Umbilical cord (tissue), 2 donors: Measurements from ENCODE around the gene PPFIA2. TPM values are rescaled to one million over a fixed set of nuclear protein-coding genes. Genes with fewer than 3 reads are reported as not detected.

Source experiments
- DNase-seq: peaks from one replicate; pipeline ENCODE4 v3.0.0-alpha.2; 2015; ENCODE audit warnings: low spot score
- total RNA-seq: library from RNA; depleted of rRNA; stranded (reverse); fragments of >200 nt; gene quantifications from one replicate; pipeline ENCODE4 v1.2.3, GENCODE V29; 2014; ENCODE audit warnings: low replicate concordance; ENCODE audit not compliant: insufficient read depth

Gene PPFIA2
- total RNA-seq, 1 donor from 2014 or later: 20.5 TPM

DNA sequence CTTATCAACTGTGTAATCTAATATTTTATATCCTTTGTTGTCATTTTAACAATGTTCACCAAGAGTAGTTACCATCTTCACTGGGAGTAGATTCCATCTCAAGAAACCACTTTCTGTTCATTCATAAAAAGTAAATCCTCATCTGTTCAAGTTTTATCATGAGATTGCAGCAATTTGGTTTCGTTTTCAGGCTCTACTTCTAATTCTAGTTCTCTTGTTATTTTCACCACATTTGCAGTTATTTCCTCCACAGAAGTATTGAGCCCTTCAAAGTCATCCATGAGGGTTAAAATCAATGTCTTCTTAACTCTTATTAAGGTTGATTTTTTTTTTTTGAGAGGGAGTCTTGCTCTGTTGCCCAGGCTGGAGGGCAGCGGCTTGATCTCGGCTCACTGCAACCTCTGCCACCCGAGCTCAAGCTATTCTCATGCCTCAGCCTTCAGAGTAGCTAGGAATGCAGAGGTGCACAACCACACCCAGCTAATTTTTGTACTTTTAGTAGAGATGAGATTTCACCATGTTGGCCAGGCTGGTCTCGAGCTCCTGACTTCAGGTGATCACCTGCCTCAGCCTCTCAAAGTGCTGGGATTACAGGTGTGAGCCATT lies 404.7 kb downstream of the PPFIA2 start:
- DNase-seq: no peak

DNA sequence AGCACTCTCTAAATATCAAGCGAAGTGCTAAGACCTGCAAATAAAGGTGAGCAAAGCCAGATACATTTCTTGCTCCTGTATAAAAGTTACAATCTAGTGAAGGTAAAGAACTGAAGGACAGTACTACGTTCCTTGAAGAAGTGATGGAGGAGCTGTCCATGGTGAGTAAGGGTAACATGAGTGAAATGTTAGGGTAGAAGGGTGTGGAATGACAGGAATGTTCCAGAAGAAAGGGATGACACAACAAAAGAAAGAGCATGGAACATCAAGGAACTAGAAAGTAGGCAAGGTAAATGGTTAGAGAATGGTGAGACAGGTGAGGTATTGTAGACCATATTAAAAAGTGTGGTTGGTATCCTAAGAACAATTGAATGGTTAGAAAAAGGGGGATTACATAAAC lies 408.8 kb downstream of the PPFIA2 start:
- no peak for DNase-seq

DNA sequence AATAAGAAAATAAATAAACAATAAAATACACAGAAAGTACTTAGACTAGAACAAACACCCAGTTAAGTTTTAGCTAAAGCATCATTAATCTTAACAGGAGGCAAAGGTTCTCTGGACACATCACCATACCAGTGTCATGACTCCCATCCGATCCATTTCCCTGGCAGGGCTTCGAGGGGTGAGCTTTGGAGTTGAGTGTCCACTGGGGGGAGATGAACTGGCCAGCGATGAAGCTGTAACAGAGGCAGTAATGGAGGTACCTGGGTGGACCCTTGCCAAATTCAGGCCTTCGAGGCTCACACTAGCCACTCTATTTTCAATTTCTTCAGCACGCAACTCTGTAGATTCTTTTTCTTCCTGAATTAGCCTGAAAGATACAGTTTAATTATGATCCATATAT lies 411.7 kb downstream of the PPFIA2 start:
- DNase-seq: no peak

DNA sequence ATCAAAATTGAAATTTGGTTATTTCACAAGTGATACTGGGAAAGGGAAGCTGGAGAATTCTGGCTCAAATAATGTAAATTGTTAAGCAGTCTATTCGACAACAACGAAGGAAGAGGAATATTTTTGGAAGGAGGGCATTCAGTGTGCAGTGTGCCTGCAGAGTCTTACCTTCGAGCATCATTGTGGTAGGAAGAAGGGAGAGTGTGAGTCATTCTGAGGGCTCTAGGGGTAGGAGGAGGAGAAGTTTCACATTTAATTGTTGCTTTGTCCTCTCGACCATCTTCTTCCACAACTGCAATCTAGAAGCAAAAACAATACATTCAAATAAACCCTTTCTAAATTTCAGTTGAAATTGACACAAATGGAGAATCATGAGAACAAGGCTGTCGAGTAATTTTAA lies 418.2 kb downstream of the PPFIA2 start:
- DNase-seq: no peak

DNA sequence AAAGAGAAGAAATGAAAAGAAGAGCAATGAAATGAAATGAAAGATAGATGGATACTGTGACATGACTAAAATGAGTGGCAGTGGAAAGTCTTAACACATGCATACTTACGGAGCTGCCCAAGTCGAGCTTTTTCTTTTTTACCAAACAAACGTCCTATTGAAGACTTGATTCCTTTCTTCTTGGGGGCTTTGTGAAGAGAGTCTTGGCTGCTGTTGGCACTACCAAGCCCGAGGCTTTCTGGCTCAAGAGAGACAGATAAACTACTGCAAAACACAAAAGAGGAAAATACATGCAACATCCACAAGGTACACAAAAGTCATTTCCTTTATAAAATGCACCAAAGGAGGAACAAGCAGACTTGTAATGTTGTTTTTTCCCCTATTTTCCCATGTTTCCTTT lies 420.1 kb downstream of the PPFIA2 start:
- DNase-seq: no peak

DNA sequence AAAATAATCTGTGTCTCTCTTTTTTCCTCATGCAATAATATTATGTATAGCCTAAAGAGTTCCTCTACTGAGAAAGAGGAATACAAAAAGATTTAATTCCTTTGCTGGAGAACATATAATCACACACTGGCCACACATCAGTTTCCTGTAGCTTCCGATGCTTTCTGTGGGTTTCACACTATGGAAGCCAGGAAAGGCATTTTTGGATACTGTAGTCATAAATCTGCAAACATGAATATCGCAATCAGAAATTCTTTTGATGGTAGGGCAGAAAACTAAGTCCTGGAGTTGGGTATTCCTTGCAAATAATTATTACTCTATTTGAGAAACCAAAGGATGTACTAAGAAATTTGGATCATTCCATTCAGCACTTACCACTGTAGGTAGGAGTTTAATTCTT lies 421.3 kb downstream of the PPFIA2 start:
- DNase-seq: no peak

DNA sequence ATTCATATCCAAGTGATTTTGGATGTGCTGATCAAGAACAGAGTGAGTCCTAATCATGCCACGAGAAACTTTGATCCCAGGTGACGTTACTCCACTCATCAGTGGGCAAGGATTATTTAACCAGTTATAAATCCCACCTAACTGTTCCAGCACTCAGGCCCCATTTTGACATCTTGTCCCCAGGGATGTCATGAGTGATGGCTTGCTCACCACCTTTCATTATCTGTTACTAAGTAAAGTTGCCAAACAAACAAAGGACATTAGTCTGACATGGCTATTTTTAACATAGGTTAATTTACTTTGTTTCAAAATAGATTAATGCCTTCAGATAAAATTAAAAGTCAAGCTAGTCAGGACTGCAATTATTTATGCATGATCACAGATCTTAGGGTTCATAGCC lies 425.3 kb downstream of the PPFIA2 start:
- DNase-seq: no peak

DNA sequence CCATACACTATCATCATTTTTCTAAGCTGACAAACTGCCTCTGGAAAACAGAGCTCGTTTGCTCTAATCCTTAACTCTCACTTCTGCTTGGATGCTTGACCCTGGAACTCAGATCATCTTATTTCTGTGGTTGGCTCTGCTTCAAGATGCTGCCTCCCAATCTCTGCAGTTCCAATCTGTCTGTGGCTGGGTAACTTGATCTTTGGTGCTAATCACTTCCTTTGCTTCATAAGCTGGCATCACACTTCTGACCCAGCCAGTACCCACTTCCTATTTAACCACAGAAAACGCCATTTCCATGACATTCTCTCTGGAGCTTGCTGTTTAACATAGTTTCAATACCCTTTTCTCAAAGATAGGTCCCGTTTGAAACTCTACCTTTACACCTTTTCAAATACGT lies 427.1 kb downstream of the PPFIA2 start:
- DNase-seq: no peak

DNA sequence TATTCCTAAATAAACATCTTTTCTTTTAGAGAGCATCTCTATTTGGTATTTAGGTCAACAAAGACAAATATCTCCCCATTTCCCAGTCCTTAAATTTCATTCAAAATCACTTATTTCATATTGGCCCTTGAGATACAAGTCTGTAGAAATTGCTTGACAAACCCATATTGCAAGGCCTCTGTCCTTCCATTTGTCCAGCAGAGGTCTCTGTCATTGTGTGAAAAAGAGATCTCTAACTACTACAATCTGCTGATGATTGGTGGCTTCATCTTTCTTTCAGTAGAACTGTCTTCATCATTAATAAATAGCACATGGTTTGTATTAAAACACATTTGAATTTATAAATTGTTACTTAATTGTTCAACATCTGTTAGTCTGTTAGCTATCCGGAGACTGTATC lies 428.7 kb downstream of the PPFIA2 start:
- DNase-seq: no peak

DNA sequence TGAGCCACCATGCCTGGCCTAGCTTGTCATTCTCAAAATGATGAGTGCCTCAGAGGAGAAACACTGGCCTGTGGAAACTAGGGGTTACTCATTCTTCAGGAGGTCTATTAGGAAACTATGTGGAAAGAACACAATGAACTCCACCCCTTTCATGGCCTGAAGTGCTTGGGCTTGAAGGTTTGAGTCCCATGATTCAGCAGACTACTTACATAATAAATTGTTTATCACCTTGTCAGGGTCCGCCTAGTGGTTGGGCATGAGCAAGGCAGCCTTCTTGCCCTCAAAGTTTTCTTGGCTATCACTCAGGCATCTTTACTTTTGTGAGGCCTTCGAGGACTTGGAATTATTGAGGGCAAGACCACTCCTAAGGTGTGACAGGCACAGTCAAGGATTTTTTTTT lies 430.1 kb downstream of the PPFIA2 start:
- DNase-seq: no peak

DNA sequence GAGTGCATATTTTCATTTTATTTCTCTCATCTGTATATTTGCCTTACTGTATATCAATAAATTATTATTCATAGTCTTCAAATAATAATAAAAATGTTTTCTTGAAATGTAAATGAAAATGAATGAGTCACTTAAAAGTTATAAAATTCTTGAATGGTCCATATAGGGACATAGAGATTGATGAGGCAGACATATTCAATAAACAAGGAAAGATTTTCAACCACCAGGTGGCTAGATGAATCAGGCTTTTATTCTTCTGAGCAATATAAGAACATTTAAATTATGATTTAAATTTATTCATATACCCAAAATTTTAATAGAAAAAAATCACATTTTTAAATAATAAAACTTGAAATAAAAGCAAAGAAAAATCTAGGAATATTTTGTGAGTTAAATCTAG lies 431.7 kb downstream of the PPFIA2 start:
- no peak for DNase-seq

DNA sequence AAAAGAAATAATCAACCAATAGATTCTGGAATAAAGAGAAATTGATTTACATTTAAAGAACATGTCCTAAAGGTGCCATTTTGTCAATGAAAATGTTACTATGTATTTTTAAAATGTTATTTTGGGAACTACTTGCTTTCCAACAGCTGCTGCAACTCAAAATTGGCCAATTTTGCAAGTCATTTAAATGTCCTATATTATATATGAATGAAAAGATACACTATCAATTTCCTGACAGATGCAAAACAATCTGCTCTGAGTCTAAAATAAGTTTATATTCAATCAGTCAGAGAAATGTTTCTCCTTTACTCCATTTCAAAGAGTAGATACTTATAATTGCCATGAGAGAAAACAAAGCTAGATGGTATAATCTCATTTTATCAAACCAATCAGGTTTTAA lies 434.1 kb downstream of the PPFIA2 start:
- no peak for DNase-seq

DNA sequence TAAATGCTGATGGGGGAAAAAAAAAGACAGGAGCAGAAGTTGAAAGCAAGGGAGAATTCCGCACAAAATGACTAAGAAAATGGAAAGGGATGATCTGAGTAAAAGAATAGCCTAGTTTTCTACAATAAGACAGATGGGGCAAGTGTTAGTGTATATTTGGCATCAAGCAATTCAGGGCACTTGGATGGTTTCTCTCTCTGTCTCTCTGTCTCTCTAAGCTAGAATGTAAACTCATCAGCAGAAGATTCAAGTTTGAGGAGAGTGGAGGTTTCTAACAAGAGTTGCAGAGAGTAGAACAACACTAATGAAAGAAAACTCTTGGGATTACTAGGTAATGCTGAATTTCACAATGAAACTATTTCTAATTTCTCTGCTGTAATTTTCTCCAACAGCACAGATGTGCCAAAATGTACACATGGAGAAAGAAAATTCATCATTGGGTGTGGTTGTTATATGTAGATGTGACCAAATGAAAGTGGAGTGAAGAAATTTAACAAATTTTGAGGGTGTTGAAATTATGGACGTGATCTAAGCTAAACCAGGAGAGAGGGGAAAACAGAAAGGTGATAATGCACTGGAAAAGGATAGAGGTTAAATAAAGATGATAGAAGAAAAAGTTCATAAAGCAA lies 444.1 kb downstream of the PPFIA2 start:
- DNase-seq: no peak

DNA sequence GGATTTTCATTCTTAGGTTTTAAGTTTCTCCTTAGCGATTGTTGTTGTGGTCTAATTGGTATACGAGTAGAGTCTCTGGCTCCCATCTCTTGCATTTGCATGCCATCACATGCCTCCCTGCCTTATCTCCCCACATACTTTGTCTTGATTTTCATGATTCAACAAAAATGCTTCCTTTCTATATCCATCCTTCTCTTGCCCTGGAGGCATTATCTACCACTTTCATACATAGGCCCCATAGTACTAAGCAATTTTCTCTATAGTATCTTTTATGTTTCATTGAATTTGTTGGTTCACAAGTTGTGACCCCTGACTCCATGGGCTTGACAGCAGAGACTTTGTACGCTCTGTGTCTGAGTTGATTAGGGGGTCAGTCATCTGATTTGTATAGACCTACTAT lies 455.2 kb downstream of the PPFIA2 start:
- no peak for DNase-seq

DNA sequence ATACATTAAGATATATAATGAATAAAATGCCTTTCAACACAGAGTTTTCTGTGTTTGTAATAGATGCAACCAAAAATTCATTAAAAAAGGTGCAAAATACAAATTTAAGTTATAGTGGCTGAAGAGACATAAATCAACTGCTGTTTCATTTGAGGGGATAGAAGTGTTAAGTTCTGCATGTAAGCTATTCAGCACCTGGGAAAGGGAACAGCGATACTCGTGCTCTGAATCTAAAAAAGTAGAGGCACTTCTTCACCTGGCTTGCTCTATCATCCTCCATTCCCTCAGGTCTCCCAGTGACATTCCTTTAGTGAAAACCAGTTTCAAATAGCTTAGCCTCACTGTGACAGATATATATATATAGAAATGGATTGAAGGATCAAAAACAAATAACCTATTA lies 458.7 kb downstream of the PPFIA2 start:
- no peak for DNase-seq

DNA sequence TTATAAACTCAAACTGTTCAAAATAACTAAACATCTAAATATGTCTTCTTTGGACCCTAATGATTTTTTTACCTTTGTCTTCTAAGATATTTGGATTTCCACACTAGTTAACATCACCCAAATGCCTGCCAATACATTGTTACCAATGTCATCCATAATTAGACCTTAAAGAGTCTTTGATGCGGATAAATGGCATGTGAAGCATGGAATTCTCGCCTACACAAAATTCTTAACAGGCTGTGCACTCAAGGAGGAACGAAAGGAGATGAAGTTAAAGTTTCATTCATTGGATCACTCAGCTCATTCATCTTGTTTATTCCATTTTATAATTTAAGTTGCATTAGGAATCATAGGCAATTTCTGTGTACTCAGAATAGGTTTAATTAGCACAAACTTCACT lies 461.5 kb downstream of the PPFIA2 start:
- no peak for DNase-seq

DNA sequence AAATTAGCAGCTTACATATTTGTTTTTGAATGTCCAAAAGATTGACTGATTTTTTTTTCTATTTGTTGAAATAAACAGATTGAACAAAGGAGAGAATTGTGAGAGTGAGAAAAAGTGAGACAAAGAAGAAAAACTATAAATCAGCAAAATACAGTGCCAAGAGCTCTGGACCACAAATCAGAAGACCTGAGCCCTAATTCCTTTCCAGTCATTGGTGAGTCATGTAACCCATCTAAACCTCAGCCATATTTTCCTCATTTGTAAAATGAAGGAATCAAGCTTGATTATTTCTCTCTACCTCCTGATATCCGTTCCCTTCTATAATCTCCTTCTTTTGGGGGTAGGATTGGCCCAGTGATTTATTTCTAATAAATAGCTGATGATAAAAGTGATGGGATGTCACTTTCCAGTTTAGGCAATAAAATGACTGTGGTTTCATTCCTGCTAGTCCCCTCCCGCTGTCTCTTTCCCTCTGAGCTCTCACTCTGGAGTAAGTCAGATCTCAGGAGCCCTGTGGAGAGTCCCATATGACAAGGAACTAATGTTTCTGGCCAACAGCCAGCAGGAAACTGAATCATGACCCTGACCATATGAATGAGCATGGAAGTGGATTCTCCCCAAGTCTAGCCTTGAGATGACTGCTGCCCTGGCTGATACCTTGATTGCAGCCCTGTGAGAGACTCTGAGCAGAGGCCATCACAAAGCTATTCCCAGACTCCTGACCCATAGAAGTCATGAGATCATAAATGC lies 462.4 kb downstream of the PPFIA2 start:
- no peak for DNase-seq

DNA sequence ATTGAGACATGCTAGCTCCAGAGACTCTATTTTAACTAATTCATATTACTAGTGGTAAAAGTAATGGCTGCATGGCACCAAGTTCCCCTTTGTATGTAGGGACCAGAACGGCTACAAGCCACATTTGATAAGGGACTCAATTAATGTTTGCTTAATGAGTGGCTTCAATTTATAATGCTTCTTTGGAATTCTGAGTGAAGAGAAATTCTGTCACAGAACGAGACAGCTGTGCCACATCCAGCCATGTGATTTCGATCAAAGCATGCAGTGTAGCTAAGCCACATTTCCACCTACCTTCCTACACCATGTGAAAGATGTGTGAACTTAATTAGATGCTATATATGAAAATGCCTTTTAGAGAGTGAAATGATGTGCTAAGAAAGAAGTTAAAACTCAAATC lies 463.9 kb downstream of the PPFIA2 start:
- no peak for DNase-seq

DNA sequence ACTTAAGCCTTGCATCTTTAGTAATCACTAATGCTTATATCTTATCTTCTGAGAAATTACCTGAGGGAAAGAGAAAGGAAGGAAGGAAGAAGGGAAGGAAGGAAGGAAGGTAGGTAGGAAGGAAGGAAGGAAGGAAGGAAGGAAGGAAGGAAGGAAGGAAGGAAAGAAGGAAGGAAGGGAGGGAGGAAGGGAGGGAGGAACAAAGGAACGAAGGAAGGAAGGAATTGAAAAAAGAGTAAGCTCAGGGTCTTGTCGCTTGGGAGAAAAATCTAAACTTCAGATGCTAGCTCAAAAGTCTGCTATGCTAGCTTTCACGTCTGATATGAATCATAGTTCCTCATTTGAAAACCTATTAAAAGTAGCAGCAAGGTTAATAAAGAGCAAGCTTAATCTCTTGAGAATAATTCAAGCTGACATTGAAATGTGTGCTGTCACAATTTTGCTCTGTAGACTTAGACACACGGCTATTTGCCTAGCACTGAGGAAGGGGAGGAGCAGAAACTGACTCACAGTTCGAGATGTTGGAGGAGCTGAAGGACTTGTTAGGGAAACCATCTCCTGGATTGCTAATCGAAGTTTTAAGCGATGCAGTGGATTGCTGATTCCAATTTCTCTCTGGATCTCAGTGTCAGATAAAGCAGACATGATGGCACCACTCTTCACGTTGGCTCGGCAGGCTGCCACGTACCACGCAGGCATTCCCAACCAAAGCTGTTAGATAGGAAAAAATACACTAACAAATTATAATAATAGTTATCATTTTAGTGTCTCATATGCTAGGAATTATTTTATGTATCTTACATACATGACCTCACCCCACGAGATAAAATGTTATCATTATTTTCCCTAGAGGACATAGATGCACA lies 464.6 kb downstream of the PPFIA2 start:
- DNase-seq: no peak

DNA sequence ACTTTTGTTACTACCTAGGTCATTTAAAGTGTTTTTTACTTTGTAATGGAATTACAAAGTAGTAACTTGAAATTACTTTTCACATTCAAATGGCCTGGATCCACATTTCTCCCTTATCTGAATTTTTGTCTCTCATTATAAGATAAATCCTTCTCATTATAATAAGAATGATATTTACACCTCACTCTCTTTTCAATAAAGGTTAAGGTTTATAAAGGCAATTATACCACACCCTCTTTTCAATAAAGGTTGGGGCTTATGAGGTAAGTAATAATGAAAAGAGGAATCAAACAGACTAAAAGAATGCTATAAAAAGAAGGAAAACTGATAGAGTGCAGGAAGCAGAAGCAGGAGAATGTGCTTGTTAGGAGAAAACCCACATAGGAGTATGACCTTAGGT lies 470.5 kb downstream of the PPFIA2 start:
- no peak for DNase-seq

DNA sequence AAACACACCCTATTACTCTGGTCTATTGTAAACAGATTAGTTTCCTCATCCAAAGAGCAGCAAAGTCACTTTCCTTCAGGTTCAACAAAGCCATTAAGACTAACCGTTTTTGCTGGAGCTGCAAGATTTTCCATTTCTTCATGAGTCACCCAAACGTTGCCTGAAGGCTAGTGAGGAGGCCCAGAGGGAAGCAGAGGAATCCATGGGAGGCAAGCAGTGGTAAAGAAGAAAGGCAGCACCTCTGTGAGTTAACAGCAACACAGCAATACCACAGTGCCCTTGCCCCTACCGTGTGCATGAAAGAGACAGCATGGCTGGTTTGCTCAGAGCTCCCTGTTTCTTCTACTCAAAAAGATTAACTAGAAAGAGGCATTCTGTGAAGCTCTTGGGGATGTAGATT lies 475.0 kb downstream of the PPFIA2 start:
- DNase-seq: no peak
